GM18519 (cell line): ENCODE measurements around the gene PRDM11.

ENCODE experiments used
- ATAC-seq: cut with Tn5 transposase; IDR thresholded peaks from one replicate; pipeline ENCODE4 v1.9.1; 2021; ENCODE audit warnings: mild to moderate bottlenecking, moderate library complexity; ENCODE audit not compliant: unreplicated experiment, low FRiP score

The PRDM11 gene

GRCh38 chr11:45208135-45208534 lies 61.7 kb downstream of the PRDM11 start:
- ATAC-seq, result no peak

- no peak for ATAC-seq
These were observed 62.8 kb downstream of the PRDM11 start for GRCh38 chr11:45209000-45209879.

- ATAC-seq, result no peak
These were observed 63.7 kb downstream of the PRDM11 start for GRCh38 chr11:45209891-45210699.

- ATAC-seq, result no peak
These were observed 64.4 kb downstream of the PRDM11 start for GRCh38 chr11:45210846-45211245.

- ATAC-seq, result no peak
These were observed 65.3 kb downstream of the PRDM11 start for GRCh38 chr11:45211732-45212131.

GRCh38 chr11:45212566-45213315 lies 66.3 kb downstream of the PRDM11 start:
- ATAC-seq, result no peak

- ATAC-seq, result no peak
These were observed 66.9 kb downstream of the PRDM11 start for GRCh38 chr11:45213316-45213665.

- ATAC-seq, result no peak
These were observed 67.3 kb downstream of the PRDM11 start for GRCh38 chr11:45213717-45214116.

- ATAC-seq, result no peak
These were observed 68.8 kb downstream of the PRDM11 start for GRCh38 chr11:45215098-45215865.

GRCh38 chr11:45216031-45216430 lies 69.6 kb downstream of the PRDM11 start:
- no peak for ATAC-seq

GRCh38 chr11:45216901-45217300 lies 70.5 kb downstream of the PRDM11 start:
- no peak for ATAC-seq

- ATAC-seq, result no peak
These were observed 71.6 kb downstream of the PRDM11 start for GRCh38 chr11:45217991-45218390.

- no peak for ATAC-seq
These were observed 72.3 kb downstream of the PRDM11 start for GRCh38 chr11:45218705-45219104.

GRCh38 chr11:45219411-45219810 lies 73.0 kb downstream of the PRDM11 start:
- no peak for ATAC-seq

GRCh38 chr11:45223496-45223895 lies 77.1 kb downstream of the PRDM11 start:
- ATAC-seq, result no peak

GRCh38 chr11:45224766-45225165 lies 78.3 kb downstream of the PRDM11 start:
- ATAC-seq, result no peak

- no peak for ATAC-seq
These were observed 78.8 kb downstream of the PRDM11 start for GRCh38 chr11:45225277-45225676.

- no peak for ATAC-seq
These were observed 79.8 kb downstream of the PRDM11 start for GRCh38 chr11:45225961-45226871.

- ATAC-seq, result no peak
These were observed 80.5 kb downstream of the PRDM11 start for GRCh38 chr11:45226901-45227300.
